Measurements from ENCODE around the gene KCNC1.
A peak's percentile ranks its signal among the peaks of the same experiment; 100 is the strongest.

KCNC1 gene

GRCh38 chr11:17770917-17771316 lies 36.3 kb downstream of the KCNC1 start:
- peak; percentile 29 for TF ChIP-seq CTCF (IDR thresholded peaks at IDR 0.05; ENCODE audit: control insufficient read depth, insufficient read depth, low read depth, low read length, missing control alignments)
- no peak for DNase-seq (ENCODE audit: low read depth)

GRCh38 chr11:17771415-17771814 lies 36.8 kb downstream of the KCNC1 start:
- no peak for DNase-seq (ENCODE audit: low read depth)
- TF ChIP-seq CTCF (IDR thresholded peaks at IDR 0.05; ENCODE audit: control insufficient read depth, insufficient read depth, low read depth, low read length, missing control alignments): no peak
- no peak overlapping the region for H3K4me3 ChIP-seq (ENCODE audit: control insufficient read depth, low read depth, low read length)

More at GRCh38 chr11:17770917-17771316, 36.3 kb downstream of the KCNC1 start:
- H3K4me3 ChIP-seq (ENCODE audit: control insufficient read depth, low read depth, low read length): no peak overlapping the region

GRCh38 chr11:17771841-17772401 lies 37.3 kb downstream of the KCNC1 start:
- H3K4me3 ChIP-seq (ENCODE audit: control insufficient read depth, low read depth, low read length): no peak overlapping the region
- TF ChIP-seq CTCF (IDR thresholded peaks at IDR 0.05; ENCODE audit: control insufficient read depth, insufficient read depth, low read depth, low read length, missing control alignments): no peak
- no peak for DNase-seq (ENCODE audit: low read depth)

GRCh38 chr11:17772704-17773600 lies 38.4 kb downstream of the KCNC1 start:
- TF ChIP-seq CTCF (IDR thresholded peaks at IDR 0.05; ENCODE audit: control insufficient read depth, insufficient read depth, low read depth, low read length, missing control alignments): no peak
- DNase-seq (ENCODE audit: low read depth): no peak
- no peak overlapping the region for H3K4me3 ChIP-seq (ENCODE audit: control insufficient read depth, low read depth, low read length)

- no peak overlapping the region for H3K4me3 ChIP-seq (ENCODE audit: control insufficient read depth, low read depth, low read length)
- DNase-seq (ENCODE audit: low read depth): no peak
- no peak for TF ChIP-seq CTCF (IDR thresholded peaks at IDR 0.05; ENCODE audit: control insufficient read depth, insufficient read depth, low read depth, low read length, missing control alignments)
Observed at GRCh38 chr11:17773674-17774073, 39.1 kb downstream of the KCNC1 start.

- no peak for DNase-seq (ENCODE audit: low read depth)
- no peak for TF ChIP-seq CTCF (IDR thresholded peaks at IDR 0.05; ENCODE audit: control insufficient read depth, insufficient read depth, low read depth, low read length, missing control alignments)
- no peak overlapping the region for H3K4me3 ChIP-seq (ENCODE audit: control insufficient read depth, low read depth, low read length)
Observed at GRCh38 chr11:17774232-17775034, 39.9 kb downstream of the KCNC1 start.

Data from AG09309 (cell line).